RWPE1 (cell line): ENCODE data around the gene STUB1.
A peak's percentile ranks its signal among the peaks of the same experiment; 100 is the strongest.

ENCODE experiments used
- CTCF ChIA-PET: fragments of 350-600 bp; sonication (Branson Sonifier 250); formaldehyde crosslinking; extraction: SDS; loops from one replicate; lab custom pipeline; 2021; lab: Yijun Ruan, JAX
- POLR2A ChIA-PET: fragments of 400-600 bp; formaldehyde crosslinking; extraction: SDS; loops from one replicate; lab custom pipeline; 2020; ENCODE audit warnings: antibody characterized with exemption; ENCODE audit not compliant: low non-redundant PET; lab: Yijun Ruan, JAX
- DNase-seq: peaks from one replicate; pipeline ENCODE4 v3.0.0; 2012; ENCODE audit warnings: low spot score
- H3K27ac ChIP-seq: fragments of 450-650 bp; 2 replicates; pipeline ENCODE4 v1.5.1; 2017
- TF ChIP-seq, protein P1 (sequence below): fragments of 450-650 bp; conservative IDR thresholded peaks from 2 replicates; pipeline ENCODE4 v1.5.1; 2017; ENCODE audit warnings: low read depth, mild to moderate bottlenecking

STUB1 gene

DNA sequence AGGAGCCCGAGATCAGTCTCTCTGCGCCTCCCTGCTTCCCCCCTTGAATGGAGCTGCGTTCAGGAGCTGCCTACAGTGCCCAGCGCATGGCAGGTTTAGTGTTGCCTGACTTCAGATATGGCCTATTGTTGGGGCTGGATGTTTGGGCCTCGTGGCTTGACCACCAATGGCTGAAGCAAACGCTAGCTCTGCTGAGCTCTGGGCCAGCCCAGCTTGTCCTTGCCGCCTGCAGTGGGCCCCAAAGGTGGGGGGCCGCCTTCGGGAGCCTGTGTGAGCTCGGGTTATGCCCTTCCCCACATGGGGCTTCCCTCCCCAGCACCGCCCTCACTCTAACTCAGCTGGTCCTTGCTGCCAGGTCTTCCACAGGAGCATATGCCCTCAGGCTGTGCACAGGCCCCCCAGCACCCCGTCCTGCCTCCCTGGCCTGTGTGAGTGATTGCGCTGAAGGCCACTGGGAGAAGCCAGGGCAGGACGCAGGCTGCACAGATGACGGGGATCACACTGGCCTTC lies 42.1 kb upstream of the STUB1 start:
- ChIA-PET POLR2A (no interaction called here), CTCF (interaction anchor here (0.6 to 2.2 kb wide), 3 partner anchors 24 to 487 kb away, joined by 3 to 11 read pairs (median 7); no protein-coding TSS in a partner anchor)
- no peak for DNase-seq
- peak overlapping the region; percentile 93 for H3K27ac ChIP-seq
- TF ChIP-seq, protein P1, sequence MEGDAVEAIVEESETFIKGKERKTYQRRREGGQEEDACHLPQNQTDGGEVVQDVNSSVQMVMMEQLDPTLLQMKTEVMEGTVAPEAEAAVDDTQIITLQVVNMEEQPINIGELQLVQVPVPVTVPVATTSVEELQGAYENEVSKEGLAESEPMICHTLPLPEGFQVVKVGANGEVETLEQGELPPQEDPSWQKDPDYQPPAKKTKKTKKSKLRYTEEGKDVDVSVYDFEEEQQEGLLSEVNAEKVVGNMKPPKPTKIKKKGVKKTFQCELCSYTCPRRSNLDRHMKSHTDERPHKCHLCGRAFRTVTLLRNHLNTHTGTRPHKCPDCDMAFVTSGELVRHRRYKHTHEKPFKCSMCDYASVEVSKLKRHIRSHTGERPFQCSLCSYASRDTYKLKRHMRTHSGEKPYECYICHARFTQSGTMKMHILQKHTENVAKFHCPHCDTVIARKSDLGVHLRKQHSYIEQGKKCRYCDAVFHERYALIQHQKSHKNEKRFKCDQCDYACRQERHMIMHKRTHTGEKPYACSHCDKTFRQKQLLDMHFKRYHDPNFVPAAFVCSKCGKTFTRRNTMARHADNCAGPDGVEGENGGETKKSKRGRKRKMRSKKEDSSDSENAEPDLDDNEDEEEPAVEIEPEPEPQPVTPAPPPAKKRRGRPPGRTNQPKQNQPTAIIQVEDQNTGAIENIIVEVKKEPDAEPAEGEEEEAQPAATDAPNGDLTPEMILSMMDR: no peak

DNA sequence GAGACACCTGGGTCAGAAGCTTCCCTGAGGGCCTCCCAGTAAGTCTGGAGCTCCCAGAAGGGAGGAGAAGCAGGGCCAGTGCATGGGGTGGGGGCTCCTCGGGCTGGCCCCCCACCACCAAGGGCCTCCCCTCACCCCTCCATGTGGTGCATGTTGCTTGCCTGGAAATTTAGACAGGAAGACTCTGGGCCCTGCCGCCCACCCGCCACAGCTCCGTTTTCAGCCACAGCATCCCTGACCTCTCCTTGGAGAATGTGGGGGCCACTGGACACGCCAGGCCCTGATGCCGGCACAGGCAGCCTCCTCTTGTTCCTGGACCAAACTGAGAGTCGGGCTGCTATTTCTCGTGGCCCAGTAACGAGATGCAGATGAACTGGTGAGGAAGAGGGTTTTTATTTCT lies 41.4 kb upstream of the STUB1 start:
- ChIA-PET POLR2A (no interaction called here), CTCF (interaction anchor here (0.6 kb wide), 1 partner anchor 488 kb away, joined by 7 read pairs; no protein-coding TSS in a partner anchor)
- TF ChIP-seq, protein P1: no peak
- peak overlapping the region; percentile 93 for H3K27ac ChIP-seq
- no peak for DNase-seq

DNA sequence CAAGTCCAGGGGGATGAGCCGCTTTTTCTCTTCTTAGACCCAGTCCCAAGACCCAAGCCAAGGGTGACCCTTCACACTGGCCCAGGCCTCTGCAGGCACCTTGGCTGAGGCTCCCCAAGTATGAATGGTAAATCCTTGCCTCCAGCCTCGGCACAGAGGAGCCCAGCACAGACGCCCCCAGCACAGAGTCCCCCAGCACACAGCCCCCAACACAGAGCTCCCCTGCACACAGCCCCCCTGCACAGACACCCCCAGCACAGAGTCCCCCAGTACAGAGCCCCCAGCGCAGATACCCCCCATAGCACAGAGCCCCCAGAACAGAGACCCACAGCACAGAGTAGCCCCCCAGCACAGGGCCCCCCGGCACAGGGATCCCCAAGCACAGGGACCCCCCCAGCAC lies 39.6 kb upstream of the STUB1 start:
- CTCF ChIA-PET: interaction anchor here (0.6 to 0.7 kb wide), 2 partner anchors 9 to 107 kb away, joined by 3 to 5 read pairs; partner anchors contain the start of gene WDR90
- H3K27ac ChIP-seq: peak overlapping the region; percentile 46; the same call in 1 of the 2 replicates
- POLR2A ChIA-PET: no interaction called here
- DNase-seq: no peak
- TF ChIP-seq, protein P1: no peak

DNA sequence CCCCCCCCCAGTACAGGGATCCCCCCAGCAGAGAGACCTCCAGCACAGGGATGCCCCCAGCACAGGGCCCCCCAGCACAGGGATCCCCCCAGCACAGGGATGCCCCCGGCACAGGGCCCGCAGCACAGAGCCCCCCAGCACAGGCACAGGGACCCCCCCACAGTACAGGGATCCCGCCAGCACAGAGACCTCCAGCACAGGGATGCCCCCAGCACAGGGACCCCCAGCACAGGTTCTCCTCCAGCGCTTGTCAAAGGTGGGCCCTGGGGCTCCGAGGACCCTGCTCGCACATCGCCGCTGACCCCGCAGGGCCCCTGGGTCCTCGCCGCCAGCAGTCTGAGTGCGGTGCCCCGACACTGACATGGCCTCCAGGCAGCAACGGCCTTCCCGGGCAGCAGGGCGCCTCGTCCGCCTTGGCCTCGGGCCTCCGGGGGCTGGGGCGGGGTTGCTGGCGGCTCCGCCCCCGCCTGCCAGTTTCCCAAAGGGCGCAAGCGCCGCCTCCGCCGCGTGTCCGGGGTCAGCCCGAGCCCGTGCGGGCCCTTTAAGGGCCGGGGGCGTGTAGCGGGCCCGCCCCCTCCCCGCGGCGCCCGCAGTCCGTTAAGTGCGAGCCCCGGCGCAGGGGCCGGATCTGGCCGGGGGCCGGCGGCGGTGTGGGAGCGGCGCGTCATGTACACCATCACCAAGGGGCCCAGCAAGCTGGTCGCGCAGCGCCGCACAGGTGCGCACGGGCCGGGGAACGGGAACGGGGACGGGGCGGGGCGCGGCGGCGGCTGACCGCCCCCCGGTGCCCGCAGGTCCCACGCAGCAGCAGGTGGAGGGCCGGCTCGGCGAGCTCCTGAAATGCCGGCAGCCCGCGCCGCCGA lies 38.7 kb upstream of the STUB1 start, which contains the start of gene MCRIP2:
Gene MCRIP2 (plus strand): TSS at position 503 of the 863 bp plus-strand sequence. CDS start 164 bp downstream, at position 667.
- TF ChIP-seq, protein P1: no peak
- H3K27ac ChIP-seq: peak within 1 kb of the TSS; percentile 89
- DNase-seq: peak; percentile 72
- CTCF ChIA-PET: interaction anchor here (0.5 to 0.6 kb wide), 2 partner anchors 42 to 108 kb away, joined by 3 read pairs; partner anchors contain the start of gene JMJD8
- POLR2A ChIA-PET: no interaction called here

DNA sequence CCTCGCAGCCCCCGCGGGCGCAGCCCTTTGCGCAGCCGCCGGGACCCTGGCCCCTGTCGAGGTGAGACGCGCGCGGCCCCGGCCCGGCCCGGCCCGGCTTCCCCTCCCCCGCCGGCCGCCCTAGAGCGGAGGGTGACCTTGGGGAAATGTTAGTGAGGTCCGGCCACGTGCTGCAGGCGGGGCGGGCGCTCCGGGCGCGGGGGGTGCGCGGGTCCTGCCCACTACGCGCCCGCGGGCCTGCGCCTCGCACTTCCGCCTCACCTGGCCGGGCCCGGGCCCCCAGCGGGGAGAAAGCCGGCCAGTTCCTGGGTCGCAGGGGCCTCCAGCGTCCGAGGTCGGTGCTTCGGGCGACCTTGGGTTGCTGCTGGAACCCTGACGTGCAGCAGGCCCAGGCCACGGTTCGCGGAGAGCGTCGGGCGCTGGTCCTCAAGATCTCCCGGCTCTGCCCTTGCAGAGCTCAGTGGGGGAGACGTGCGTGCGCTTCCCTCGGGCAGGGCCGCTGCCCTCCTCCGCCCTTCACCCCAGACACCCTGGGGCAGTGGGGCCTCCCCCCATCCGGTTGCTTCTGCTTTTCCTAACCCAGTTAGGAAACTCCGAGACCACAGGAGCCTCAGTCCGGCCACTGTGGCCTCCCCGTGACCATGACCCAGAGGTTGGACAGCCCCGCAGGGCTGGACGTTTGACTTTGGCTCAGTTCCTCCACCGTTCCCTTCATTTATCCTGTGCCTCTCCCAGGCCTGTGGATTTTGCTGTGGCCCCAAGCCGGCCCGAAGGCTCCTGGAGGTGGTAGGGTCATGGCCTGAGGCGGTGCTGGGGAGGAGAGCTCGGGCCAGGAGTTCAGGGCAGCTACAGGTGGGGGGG lies 37.8 kb upstream of the STUB1 start:
- CTCF ChIA-PET: interaction anchor here (0.5 to 1.2 kb wide), 3 partner anchors 22 to 87 kb away, joined by 3 to 8 read pairs (median 3); partner anchors contain the start of gene JMJD8
- peak overlapping the region; percentile 89 for H3K27ac ChIP-seq
- POLR2A ChIA-PET: interaction anchor here (0.8 kb wide), 1 partner anchor 56 kb away, joined by 3 read pairs; no protein-coding TSS in a partner anchor
- DNase-seq: no peak
- TF ChIP-seq, protein P1: no peak

DNA sequence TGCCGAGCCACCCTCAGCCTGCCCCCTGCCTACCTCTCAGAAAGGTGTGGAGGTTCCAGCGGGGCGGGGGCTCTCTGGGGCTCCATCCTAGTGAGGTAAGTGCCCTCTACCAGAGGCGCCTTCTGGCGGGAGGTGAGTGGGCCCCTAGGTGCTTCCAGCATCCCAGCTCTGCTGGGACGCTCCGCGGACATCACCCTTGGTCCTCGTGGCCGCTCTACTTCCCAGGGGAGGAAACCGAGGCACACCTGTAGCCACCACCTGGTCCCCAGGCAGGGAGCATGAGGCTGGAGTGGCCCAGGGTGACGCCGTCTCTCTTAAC lies 37.2 kb upstream of the STUB1 start:
- H3K27ac ChIP-seq: peak overlapping the region; percentile 89
- TF ChIP-seq, protein P1: no peak
- DNase-seq: no peak
- CTCF ChIA-PET: interaction anchor here (0.5 to 1.2 kb wide), 3 partner anchors 21 to 87 kb away, joined by 3 to 13 read pairs (median 8); no protein-coding TSS in a partner anchor
- POLR2A ChIA-PET: interaction anchor here (0.8 kb wide), 1 partner anchor 56 kb away, joined by 3 read pairs; no protein-coding TSS in a partner anchor
